Endothelial cell of umbilical vein (primary cell): Measurements from ENCODE around the gene ADRA2C.

ENCODE experiments used
- EZH2 ChIP-seq: IDR thresholded peaks from 2 replicates; pipeline ENCODE4 v1.6.1; 2012; ENCODE audit warnings: borderline replicate concordance, low read depth, mild to moderate bottlenecking, moderate library complexity, low read length, inconsistent platforms; ENCODE audit not compliant: severe bottlenecking
- FOS ChIP-seq: IDR thresholded peaks from 2 replicates; pipeline ENCODE4 v1.6.1; 2011; ENCODE audit warnings: mild to moderate bottlenecking, low read length, moderate library complexity, borderline replicate concordance; ENCODE audit not compliant: insufficient read depth
- MYC ChIP-seq: IDR thresholded peaks from one replicate; pipeline ENCODE4 v1.6.1; 2011; ENCODE audit warnings: mild to moderate bottlenecking, low read depth, low read length
- POLR2A ChIP-seq: IDR thresholded peaks from 2 replicates; pipeline ENCODE4 v1.6.1; 2012; ENCODE audit warnings: low read depth, mild to moderate bottlenecking, control low read depth, low read length
- TF ChIP-seq, protein P1 (sequence below), 2 donors: IDR thresholded peaks; 1 replicate in 1 of 2; 2 replicates in 1 of 2; pipeline ENCODE4 v1.5.1; 2011; ENCODE audit warnings: low read length in 2 of 2, mild to moderate bottlenecking in 2 of 2, moderate library complexity in 2 of 2, control low read depth in 1 of 2, inconsistent platforms in 1 of 2, low read depth in 1 of 2; ENCODE audit not compliant: insufficient read depth in 1 of 2; ENCODE audit errors: extremely low read depth in 1 of 2

DNA sequence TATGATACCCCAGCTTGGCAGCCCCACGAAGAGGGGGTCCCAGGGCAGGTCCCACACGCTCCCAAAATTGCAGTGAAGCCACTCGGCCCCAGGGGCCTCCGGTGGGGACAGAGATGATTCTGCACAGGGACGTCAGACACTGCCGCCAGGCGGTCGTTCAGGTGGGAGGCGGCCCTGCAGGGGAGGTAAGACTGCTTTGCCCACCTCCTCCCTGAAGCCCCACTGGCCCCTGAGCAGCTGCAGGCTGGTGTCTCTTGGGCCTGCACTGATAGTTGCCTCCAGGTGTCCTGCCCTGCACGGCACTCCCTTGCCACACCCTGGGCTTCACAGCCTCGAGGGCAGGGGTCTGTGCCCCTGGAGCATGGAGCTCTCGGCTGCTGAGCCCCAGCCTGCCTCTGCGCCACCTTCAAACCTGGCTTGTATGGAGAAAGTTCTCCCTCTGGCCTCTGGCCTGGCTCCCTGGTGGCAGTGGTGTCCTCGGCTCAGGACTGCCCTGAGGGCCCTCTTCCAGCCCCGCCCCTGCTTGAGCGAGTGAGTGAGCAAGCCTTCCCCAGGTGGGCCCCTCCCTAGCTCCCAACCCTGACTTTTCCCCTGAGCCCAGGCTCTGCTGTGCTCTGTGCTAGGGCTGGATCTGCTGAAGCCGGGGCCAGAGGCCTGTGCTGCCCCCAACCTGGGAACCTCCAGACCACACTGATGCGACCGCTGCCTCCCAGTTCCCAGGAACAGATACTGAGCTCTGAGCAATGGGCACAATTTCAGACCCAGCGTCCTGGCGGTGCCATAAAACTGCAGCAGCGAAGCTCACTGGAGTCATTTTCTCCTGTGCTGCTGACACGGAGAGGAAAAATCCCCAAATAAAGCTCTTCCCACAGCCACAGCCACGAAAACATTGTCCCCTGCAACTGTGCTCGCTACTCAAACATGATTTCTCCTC, 16.1 kb downstream of the ADRA2C start:
- TF ChIP-seq, protein P1, sequence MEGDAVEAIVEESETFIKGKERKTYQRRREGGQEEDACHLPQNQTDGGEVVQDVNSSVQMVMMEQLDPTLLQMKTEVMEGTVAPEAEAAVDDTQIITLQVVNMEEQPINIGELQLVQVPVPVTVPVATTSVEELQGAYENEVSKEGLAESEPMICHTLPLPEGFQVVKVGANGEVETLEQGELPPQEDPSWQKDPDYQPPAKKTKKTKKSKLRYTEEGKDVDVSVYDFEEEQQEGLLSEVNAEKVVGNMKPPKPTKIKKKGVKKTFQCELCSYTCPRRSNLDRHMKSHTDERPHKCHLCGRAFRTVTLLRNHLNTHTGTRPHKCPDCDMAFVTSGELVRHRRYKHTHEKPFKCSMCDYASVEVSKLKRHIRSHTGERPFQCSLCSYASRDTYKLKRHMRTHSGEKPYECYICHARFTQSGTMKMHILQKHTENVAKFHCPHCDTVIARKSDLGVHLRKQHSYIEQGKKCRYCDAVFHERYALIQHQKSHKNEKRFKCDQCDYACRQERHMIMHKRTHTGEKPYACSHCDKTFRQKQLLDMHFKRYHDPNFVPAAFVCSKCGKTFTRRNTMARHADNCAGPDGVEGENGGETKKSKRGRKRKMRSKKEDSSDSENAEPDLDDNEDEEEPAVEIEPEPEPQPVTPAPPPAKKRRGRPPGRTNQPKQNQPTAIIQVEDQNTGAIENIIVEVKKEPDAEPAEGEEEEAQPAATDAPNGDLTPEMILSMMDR (IDR thresholded peaks at IDR 0.05; ENCODE audit: extremely low read depth in 1 of 2, insufficient read depth in 1 of 2, low read depth in 1 of 2, low read length in 2 of 2): no peak
- TF ChIP-seq MYC (no peak), FOS (no peak), EZH2 (no peak), POLR2A (no peak)
